Epithelial cell of esophagus (primary cell): ENCODE data around the gene ST8SIA1.

Experiments used
- DNase-seq: peaks from one replicate; pipeline ENCODE4 v3.0.0; 2010; ENCODE audit warnings: low read depth
- H3K4me3 ChIP-seq: 2 replicates; pipeline ENCODE4 v1.5.1; 2011; ENCODE audit warnings: mild to moderate bottlenecking, low read length, control low read depth
- TF ChIP-seq, protein P1 (sequence below): IDR thresholded peaks from 2 replicates; pipeline ENCODE4 v1.5.1; 2011; ENCODE audit warnings: low read depth, mild to moderate bottlenecking, low read length, control low read depth, inconsistent platforms; ENCODE audit not compliant: insufficient read depth; ENCODE audit errors: missing control alignments

Gene ST8SIA1

DNA sequence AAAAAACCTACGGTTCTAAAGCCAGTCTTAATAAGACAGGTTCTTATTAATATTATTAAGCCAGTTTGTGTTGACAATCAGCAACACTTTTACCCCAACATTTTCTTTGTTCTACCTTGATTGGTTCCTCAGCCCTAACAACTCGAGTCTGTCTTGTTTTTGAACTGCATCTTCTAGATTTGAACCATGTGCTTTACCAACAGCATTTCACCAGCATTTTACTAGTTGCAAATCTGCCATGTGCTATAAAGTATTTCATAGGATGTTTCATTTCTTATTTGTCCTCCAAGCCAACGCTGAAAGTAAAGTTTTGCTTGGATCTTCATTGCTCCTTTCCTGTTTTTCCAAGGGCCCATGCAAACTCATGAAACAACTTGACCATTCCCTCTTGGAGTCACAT, 133.4 kb downstream of the ST8SIA1 start:
- DNase-seq, result no peak
- TF ChIP-seq, protein P1, sequence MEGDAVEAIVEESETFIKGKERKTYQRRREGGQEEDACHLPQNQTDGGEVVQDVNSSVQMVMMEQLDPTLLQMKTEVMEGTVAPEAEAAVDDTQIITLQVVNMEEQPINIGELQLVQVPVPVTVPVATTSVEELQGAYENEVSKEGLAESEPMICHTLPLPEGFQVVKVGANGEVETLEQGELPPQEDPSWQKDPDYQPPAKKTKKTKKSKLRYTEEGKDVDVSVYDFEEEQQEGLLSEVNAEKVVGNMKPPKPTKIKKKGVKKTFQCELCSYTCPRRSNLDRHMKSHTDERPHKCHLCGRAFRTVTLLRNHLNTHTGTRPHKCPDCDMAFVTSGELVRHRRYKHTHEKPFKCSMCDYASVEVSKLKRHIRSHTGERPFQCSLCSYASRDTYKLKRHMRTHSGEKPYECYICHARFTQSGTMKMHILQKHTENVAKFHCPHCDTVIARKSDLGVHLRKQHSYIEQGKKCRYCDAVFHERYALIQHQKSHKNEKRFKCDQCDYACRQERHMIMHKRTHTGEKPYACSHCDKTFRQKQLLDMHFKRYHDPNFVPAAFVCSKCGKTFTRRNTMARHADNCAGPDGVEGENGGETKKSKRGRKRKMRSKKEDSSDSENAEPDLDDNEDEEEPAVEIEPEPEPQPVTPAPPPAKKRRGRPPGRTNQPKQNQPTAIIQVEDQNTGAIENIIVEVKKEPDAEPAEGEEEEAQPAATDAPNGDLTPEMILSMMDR, result no peak
- no peak overlapping the region for H3K4me3 ChIP-seq

DNA sequence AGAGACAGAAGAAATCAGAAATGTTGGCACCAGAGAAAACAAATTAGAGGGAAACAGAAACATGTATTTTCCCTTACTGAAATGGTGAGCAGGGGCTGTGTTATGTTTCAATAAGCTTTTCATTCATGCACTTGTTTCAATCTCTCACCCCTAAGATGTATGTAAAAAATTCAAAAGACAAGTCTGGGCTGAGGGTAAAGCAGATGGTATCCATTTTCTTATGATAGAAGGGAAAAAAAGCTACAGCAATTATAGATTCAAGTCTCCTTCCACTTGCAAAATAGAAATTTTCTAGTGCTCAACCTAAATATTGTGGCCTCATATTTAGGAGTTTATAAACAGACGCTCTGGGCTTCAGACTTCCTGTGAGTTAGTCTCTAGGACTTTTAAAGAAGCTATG, 138.3 kb downstream of the ST8SIA1 start:
- no peak overlapping the region for H3K4me3 ChIP-seq
- TF ChIP-seq, protein P1, result no peak
- DNase-seq, result no peak

DNA sequence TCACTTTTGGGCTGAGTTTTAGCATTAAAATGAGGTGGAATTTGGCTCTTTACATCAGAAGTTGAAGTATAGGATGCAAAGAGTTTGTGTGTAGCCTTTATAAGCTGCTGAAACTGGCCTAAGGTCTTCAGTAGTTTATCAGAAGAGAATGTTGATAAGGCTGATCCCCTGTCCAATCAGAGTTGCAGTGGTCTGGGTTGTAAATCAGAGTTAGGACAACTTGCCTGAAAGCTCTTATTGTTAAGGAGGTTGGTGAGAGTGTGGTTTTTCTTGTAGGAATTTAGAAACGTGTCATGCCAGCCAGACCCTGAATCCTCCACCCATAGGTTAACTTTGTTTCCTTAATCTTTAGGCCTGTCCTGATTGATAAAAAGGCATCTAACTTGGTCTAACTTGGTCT, 143.5 kb downstream of the ST8SIA1 start:
- TF ChIP-seq, protein P1, result no peak
- no peak for DNase-seq

DNA sequence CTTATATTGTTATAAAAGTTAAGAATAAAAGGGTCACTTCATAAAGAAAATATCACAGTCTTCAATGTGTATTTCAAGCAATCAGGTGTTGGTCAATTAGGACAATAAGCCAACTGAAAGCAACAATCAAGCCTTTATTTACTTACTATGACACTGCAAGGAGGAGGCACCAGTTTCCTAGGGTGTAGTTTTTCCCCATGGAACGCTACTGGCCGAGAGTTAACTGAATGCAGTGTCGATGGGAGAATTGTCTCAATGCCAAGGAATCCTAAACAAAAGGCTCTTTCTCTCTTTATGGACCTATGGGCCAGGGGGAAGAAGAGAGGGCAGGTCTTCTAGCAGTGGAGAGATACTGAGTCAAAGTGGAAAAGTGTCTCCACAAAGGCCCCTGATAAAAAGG, 146.1 kb downstream of the ST8SIA1 start:
- TF ChIP-seq, protein P1, result no peak
- no peak for DNase-seq
- H3K4me3 ChIP-seq, result no peak overlapping the region

More for the DNA sequence above, 143.5 kb downstream of the ST8SIA1 start:
- no peak overlapping the region for H3K4me3 ChIP-seq

DNA sequence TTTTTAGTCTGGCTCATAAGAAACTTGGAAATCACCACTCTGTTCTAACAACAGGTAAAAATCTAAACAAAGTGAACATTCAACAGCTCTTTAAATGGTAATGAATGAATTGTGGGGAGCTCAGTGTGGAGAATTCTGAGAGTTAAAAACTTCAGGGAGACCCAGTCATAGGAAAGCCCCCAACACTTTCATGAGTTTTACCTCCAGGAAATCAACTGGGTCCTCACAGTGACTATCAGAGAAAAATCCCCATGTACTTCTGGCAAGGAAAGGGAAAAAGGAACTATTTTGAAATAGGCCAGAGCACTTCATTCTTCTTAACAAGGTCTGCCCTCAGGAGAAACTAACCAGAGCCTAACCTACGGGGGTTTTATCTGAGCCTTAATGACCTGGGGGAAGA, 153.8 kb downstream of the ST8SIA1 start:
- no peak for DNase-seq
- TF ChIP-seq, protein P1, result no peak
- H3K4me3 ChIP-seq, result no peak overlapping the region

DNA sequence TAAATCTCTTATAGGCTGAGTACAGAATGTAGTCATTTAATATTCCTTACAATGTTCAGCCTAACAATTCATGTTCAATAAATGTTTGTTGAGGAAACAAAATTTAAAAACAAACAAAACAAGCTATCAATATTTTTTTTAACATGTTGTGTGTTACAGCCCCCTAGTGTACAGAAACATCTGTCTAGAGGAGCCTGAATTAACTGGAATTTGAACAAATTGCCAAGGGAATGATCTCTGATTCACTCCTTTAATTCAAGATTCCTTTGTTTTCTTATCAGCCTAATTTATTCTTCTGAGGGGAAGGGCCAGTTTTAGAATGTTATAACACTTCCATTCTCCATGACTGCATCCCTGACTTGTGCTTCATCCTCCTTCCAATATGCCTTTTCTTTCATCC, 161.3 kb downstream of the ST8SIA1 start:
- no peak overlapping the region for H3K4me3 ChIP-seq
- peak; percentile 24 for DNase-seq
- TF ChIP-seq, protein P1, result peak; percentile 11

DNA sequence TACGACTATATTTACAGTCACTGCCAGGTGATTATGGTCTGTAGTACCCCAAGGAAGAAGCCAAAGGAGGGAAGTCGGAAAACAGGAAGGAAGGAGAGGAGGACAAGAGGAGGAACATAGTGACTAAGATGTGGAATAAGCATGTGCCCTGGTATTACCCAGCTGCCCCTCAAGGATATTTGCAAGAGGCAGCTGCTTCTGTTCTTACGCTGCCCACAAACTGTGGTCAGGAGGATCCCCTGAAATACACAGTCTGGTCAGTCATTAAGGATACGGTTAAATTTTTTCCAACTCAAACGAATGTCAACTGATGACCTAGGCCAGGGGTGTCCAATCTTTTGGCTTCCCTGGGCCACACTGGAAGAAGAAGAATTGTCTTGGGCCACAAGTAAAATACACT, 162.0 kb downstream of the ST8SIA1 start:
- no peak for DNase-seq
- H3K4me3 ChIP-seq, result no peak overlapping the region
- TF ChIP-seq, protein P1, result no peak
